ENCODE measurements around the gene FBXL17.
A peak's percentile ranks its signal among the peaks of the same experiment; 100 is the strongest.
"Not testable (repeated sequence)": the region's sequence is repeated elsewhere in the genome, so short reads cannot be mapped to it uniquely, and the experiment has no call there.

Gene FBXL17

DNA sequence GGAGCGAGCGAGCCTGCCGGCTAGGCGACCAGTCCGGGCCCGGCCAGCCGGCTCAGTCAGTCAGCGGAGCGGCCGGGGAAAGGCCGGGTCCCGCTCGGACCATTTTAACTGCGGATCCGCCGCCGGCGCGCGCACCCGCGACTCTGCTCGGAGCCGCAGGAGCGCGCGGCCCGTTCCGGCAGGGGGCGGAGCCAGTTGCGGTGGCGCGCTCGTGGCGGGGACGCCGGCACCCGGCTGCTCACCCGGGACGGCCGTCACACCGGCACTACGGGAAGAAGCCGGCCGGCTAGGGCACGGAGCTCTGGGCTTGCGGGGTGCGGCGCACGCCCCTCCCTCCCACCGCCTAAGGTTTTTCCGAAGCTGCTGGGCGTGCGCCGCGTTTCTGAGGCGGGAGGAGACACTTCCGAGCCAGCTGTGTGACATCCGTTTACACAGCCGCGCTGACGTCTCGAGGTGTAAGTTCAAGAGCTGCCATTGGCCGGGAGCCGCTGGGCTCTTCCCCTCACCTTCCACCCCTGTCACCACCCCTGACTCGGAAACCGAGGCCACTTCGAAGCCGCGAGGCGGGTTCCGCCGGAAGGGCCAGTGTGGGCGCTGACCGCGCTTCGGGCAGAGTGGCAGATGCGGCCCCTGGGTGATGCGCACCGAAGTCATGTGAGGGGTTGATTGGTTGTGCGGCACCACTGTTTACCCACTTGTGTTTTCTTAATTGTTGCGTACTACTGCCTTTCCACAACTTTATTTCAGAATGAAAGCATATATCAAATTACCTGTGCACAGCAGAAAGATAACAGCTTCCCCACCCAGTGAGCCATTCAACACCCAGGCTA, at the start of gene FBXL17:
Gene FBXL17, minus strand, starts transcription at position 145 of the 830 bp plus-strand sequence.
- DNase-seq (ENCODE audit: low read depth), result peak; percentile 66
- H3K4me3 ChIP-seq (ENCODE audit: low read depth, low read length), result peak within 1 kb of the TSS; percentile 77

DNA sequence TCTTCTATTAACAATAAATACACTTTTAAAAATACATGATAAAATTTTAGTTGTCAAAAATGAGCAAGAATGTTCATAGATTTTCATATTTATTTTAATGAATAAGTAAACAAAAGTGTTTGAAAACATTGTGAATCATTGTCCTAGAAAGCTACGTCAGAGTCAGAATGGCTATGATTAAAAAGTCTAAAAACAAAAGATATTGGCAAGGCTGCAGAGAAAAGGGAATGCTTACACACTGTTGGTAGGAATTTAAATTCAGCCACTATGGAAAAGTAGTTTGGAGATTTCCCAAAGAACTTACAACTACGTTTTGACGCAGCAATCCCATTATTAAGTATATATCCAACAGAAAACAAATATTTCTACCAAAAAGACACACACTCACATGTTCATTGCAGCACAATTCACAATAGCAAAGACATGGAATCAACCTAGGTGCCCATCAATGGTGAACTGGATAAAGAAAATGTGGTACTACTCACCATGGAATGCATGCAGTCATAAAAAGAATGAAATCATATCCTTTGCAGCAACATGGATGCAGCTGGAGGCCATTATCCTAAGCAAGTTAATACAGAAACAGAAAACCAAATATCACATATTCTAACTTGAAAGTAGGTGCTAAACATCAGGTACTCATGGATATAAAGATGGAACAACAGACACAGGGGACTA, 49.2 kb upstream of the FBXL17 start:
- no peak overlapping the region for H3K4me3 ChIP-seq (ENCODE audit: low read depth, low read length)
- DNase-seq (ENCODE audit: low read depth), result peak; percentile 6

DNA sequence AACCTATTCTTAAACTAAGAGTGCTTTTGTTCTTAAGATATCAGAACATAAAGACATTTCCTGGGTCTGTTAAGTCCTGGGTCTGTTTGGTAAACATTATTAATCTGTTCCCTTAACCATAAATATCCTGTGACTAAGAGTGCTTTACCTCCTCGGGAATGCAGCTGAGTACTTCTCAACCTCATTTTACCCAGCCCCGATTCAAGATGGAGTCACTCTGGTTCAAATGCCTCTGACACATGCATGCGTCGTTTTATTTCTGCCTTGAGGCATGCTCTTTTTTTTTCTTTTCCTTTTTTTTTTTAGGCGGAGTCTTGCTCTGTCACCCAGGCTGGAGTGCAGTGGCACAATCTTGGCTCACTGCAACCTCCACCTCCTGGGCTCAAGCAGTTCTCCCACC, 39.8 kb upstream of the FBXL17 start:
- H3K4me3 ChIP-seq (ENCODE audit: low read depth, low read length), result no peak overlapping the region
- no peak for DNase-seq (ENCODE audit: low read depth)

DNA sequence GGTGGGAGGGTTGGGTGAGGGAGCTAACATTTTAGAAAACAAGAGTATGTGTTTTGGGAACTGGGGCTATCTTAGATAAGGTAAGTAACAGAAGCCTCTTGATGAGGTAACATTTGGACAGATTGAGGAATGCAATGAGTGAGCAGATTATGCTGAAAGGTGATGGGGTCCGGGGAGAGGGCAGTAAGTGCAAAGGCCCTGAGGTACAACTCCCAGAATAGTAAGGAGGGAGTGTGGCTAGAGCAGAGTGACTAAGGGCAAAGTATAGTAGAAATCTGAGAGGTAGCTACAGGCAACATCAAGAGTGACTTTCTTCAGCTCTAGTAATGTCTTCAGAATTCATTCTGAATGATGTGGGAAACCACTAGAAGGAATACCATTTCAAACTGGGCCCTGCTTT, 38.9 kb upstream of the FBXL17 start:
- DNase-seq (ENCODE audit: low read depth), result no peak
- no peak overlapping the region for H3K4me3 ChIP-seq (ENCODE audit: low read depth, low read length)

DNA sequence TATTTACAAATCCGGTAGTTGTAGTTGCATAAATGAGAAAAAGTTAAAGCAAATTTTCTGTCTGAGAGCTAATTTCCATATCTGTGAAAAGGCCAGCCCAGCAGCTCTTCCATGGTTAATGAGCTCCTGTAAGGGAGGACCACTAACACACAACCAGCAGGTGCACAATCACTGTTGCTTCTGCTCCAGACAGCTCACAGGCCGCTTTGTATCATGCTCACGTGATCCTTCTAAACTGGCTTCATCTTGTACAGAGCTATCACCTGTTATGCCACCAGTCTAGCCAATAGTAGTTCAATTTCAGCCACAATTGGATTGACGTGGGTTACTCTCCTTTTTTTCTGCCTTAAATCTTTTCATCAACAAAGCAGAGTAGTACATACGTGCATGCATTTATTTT, 38.3 kb upstream of the FBXL17 start:
- H3K4me3 ChIP-seq (ENCODE audit: low read depth, low read length), result no peak overlapping the region

DNA sequence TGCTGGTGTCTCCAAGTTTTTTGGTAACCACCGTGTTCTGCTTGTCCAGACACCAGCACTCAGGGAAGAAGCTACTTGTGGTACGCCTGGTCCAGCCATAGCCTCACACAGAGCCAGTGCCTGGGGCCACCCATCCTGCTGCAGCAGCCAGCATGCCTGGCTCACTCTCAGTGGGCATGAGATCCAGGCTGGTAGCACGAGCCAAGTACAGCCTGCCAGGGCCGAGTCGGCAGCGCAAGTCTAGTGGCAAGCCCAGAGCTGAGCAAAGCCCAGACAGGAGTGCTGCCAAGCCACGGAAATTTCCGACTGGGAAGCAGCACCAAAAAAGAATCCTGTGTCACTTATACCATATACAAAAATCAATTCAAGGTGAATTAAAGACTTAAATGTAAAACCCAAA, 36.3 kb upstream of the FBXL17 start:
- no peak overlapping the region for H3K4me3 ChIP-seq (ENCODE audit: low read depth, low read length)
- no peak for DNase-seq (ENCODE audit: low read depth)

More for the DNA sequence above, 38.3 kb upstream of the FBXL17 start:
- no peak for DNase-seq (ENCODE audit: low read depth)

DNA sequence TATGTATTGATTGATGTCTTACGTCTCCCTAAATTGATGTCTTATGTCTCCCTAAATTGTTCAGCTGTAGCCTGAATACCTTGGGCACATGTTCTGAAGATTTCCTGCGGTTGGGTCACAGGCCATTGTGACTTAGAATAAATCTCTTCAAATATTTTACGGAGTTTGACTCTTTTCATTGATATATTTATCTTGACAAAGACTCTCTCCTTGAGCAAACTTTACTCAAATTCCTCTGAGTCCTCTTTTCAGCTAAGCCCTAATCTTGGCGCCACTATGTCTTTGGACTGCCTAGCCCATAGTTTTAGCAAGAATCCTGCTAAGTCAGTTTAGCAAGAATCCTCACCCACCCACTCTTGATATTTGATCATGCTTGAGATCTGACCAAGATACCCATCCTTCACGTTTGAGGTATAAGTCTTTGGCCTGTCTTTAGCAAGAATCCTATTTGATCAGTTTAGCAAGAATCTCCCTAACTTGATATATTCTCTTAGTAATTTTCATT, 35.3 kb upstream of the FBXL17 start:
- H3K4me3 ChIP-seq (ENCODE audit: low read depth, low read length), result no peak overlapping the region
- no peak for DNase-seq (ENCODE audit: low read depth)

DNA sequence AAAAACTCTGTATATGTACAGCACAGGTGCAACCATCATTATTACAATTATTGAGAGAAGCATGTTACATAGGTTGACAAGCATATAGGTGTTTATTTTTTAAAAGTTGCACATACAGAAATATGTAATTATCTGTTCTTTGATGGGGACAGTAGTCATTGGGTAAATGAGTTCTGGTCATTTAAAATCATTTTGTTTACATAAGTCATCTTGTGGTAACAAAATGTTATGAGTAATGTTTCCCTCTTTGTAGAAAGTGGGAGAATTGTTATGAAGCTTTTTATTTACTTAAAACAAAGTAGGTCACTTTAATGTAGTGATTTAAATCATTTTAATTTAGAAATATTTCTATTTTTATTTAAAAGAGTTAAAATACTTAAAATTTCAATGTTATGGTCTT, 33.8 kb upstream of the FBXL17 start:
- no peak for DNase-seq (ENCODE audit: low read depth)
- H3K4me3 ChIP-seq (ENCODE audit: low read depth, low read length), result no peak overlapping the region

DNA sequence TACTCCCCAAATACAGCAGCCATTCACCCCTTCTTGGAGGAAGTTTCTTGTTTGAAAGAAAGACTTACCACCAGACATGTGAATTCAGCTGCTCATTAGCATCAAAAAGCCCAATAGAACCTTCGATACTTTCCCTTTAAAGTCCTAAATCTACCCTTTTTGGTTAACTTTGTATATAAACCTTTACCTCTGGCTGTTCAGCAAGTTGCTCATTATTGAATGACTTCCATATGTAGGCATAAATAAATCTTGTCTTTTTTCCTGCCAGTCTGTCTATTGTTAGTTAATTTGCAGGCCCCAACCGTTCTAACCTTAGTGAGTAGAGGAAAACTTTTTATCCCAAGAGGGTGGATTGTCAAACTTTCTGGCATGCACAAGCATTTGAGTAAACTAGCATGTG, 27.9 kb upstream of the FBXL17 start:
- DNase-seq (ENCODE audit: low read depth), result no peak

DNA sequence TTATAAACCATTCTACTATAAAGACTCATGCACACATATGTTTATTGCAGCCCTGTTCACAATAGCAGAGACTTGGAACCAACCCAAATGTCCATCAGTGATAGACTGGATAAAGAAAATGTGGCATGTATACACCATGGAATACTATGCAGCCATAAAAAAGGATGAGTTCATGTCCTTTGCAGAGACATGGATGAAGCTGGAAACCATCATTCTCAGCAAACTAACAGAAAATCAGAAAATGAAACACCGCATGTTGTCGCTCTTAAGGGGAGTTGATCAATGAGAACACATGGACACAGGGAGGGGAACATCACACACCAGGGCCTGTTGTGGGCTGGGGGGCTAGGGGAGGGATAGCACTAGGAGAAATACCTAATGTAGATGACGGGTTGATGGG, 23.3 kb upstream of the FBXL17 start:
- not testable (repeated sequence) for H3K4me3 ChIP-seq (ENCODE audit: low read depth, low read length); DNase-seq (ENCODE audit: low read depth)

More for the DNA sequence above, 27.9 kb upstream of the FBXL17 start:
- H3K4me3 ChIP-seq (ENCODE audit: low read depth, low read length), result no peak overlapping the region

DNA sequence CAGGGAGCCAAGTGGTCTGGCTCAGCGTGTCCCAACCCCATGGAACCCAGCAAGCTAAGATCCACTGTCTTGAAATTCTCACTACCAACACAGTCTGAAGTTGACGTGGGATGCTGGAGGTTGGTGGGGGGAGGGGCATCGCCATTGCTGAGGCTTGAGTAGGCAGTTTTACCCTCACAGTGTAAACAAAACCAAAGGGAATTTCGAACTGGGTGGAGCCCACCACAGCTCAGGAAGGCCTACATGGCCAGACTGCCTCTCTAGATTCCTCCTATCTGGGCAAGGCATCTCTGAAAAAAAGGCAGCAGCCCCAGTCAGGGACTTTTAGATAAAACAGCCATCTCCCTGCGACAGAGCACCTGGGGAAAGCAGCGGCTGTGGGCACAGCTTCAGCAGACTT, 17.1 kb upstream of the FBXL17 start:
- H3K4me3 ChIP-seq (ENCODE audit: low read depth, low read length), result no peak overlapping the region
- DNase-seq (ENCODE audit: low read depth), result no peak

DNA sequence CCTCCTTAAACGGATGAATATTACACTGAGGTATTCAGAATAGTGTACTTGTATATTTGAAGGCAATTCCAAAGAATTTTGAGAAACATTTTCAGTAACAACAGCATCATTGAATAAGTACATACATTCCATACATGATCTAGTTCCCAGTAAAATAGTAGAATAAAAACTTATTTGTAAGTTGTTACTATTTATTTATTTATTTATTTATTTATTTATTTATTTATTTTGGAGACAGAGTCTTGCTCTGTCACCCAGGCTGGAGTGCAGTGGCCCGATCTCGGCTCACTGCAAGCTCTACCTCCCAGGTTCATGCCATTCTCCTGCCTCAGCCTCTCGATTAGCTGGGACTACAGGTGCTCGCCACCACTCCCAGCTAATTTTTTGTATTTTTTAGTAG, 14.9 kb upstream of the FBXL17 start:
- not testable (repeated sequence) for H3K4me3 ChIP-seq (ENCODE audit: low read depth, low read length); DNase-seq (ENCODE audit: low read depth)

DNA sequence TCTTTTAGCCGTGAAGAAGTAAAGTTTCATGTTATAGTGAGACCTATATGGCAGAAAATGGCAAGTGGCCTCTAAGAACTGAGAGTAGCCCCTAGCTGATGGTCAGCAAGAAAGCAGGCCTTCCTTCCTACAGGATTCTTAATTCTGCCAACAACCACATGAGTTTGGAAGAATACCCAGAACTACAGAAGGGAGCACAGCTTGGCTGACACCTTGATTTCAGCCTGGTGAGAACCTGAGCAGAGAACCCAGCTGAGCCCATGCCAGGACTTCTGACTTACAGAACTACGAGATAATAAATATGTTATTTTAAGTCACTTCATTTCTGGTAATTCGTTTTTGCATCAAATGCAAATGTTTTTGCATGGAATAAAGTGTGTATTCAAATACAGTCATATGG, 5.9 kb upstream of the FBXL17 start:
- no peak overlapping the region for H3K4me3 ChIP-seq (ENCODE audit: low read depth, low read length)

DNA sequence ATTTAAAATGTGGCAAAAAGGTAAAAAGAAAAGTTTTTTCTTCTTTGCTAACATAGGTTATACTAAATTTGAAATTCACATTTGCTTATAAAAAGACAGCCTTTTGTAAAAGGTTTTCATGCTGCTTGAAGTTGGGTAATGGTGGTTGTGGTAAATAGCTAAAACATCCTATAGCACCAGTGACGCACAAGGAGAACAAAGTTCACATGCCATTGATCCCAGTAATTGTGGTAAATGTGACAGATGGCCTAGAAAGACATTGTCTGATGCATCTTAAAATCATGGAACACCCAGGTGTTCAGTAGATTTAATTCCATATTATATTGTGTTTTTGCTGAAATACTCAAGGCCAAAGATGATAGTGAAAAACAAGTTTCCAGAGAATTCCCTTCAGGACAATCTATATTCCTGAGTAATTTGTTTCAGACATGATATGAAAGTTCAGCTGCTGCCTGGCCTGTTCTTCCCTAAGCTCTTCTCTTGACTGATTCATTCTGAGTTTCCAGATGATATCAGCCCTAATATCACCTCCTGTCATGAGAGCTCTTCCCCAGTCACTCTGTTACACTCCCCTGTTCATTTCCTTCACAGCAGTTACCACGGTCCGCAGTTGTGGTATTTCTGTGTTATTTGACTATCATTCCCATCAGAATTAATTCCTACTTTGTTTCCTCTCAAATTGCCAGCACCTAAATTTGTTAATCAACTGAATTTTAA, 4.6 kb upstream of the FBXL17 start:
- peak; percentile 52 for DNase-seq (ENCODE audit: low read depth)
- no peak overlapping the region for H3K4me3 ChIP-seq (ENCODE audit: low read depth, low read length)

More for the DNA sequence above, 5.9 kb upstream of the FBXL17 start:
- DNase-seq (ENCODE audit: low read depth), result no peak

DNA sequence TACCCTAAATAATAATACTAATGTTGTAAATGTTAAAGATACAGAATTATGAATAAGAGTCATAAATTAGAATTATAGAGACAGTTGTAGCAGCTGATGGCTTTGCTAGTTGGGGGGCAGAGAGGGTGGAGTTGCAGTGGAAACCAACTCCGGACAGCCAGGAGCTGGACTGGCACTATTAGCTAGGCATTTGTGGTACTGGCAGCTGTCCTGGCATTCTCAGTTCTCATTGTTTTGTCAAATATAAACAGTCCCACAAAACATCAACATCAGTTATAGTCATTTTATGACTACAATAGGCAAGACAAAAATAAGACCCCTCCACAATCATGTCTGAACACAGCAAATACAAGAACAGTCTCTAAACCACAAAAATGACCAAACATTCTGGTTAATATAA, 2.8 kb upstream of the FBXL17 start:
- DNase-seq (ENCODE audit: low read depth), result no peak
- no peak overlapping the region for H3K4me3 ChIP-seq (ENCODE audit: low read depth, low read length)

DNA sequence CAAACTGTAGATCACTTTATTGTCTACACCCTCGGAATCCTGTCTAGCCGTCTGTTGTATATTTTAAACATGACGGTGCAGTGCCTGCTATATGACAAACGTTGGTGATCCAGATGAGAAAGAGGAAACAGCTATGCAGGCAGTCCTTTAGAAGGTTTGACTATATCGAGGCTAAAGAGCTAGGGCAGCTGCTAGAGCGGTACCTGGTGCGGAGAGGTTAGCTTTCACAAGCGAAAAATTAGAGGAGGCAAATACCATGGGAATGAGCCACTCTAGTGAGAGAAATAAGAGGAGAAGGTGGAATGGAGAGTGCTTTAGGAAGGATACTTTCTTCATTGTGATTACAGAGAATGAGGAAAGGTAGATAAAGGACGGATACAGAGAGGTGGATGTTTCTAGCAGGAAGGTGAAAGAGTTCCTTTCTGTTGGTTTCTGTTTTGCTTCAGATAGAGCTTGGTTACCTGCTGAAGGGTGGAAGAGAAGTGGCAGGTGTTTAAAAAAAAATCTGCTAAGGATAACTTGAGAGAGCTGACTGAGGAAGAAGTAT, 959 bp upstream of the FBXL17 start:
- DNase-seq (ENCODE audit: low read depth), result no peak
- peak overlapping the region; percentile 77 for H3K4me3 ChIP-seq (ENCODE audit: low read depth, low read length)

DNA sequence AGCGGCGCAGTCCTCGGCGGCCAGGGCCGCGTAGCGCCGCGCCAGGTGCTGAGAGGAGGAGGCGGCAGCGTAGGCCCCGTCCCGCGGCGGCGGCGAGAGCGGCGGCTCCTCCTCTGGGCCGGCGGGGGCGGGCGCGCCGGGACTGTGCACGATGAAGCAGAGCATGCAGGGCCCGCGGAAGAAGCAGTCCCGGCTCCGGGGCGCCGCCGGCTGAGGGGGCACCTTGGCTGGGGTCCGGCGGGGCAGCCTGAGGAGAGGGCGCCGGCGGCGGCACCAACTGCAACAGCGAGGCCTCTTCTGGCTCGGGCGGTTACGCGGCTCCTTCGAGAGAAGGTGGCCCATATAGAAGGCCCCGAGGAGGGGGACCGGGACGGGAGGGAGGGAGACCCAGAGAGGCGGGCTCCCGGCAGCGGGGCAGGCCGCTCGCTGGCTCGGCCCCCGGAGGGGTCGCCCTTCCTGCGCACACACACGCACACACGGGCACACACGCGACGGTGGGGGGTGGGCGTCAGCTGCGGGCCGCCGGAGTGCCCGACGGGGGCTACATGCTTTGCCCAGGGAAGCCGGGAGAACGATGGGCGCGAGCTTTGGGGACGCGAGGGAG, 446 bp downstream of the FBXL17 start:
- DNase-seq (ENCODE audit: low read depth), result no peak
- peak overlapping the region; percentile 77 for H3K4me3 ChIP-seq (ENCODE audit: low read depth, low read length)

DNA sequence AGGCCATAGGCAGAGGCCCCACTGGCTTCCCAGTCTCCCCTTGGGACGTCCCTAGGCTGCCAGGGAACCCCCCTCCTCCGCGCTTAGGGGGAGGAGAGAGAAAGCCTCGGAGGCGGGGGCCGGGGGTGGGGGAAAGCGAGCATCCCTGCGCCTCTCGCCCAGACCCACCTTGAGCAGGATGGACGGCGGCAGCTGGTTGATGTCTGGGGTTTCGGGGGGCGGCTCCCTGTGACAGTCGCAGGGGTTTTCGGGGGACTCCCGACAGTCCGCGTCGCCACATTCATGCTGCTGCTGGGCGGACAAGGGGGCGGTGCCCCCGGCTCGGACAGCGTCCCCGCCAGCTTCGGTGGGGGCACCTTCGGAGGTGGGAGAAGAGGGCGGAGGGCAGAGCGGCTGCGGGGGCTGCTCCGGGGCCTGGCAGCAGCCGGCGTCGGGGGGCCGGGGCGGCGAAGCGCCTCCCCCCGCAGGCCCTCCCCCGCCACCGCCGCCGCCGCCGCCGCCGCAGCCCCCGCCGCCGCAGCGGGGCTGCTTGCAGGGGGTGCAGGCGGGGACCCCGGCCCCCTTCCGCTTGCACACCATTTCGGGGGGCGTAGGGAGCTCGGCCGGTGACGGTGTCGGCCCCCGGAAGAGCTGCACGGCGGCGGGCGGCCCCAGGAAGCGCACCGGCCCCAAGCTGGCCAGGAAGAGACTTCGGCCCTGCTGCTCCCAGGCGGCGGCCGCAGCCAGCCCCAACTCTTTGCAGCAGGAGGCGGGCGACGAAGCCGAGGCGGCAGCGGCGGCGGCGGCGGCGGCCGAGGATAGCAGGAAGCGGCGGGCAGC, 1.2 kb downstream of the FBXL17 start:
- no peak for DNase-seq (ENCODE audit: low read depth)
- H3K4me3 ChIP-seq (ENCODE audit: low read depth, low read length), result peak overlapping the region; percentile 77
